ENCODE results near the gene RAB6A. TPM values are rescaled to one million over a fixed set of nuclear protein-coding genes. Genes with fewer than 3 reads are reported as not detected.
A peak's percentile ranks its signal among the peaks of the same experiment; 100 is the strongest.

The RAB6A gene
- total RNA-seq, 2 donors from 2014 or later, result 63.6 to 73.7 TPM

GRCh38 chr11:73671701-73672100, 89.2 kb downstream of the RAB6A start:
- no peak overlapping the region for H3K27ac Mint-ChIP-seq
- no peaks in the 10 kb centered on the region for H3K4me1 Mint-ChIP-seq (ENCODE audit: low read depth)
- no peak for DNase-seq
- no peaks in the 10 kb centered on the region for H3K27me3 Mint-ChIP-seq (ENCODE audit: low read depth)
- H3K9me3 Mint-ChIP-seq, result no peaks in the 10 kb centered on the region
- H3K4me3 Mint-ChIP-seq, result no peak overlapping the region
- ATAC-seq (replicated peaks in 1 of 2), result peak; percentile 11 to 17
- peaks cover 0 to 1% of the 10 kb centered on the region in 2 donors for H3K36me3 Mint-ChIP-seq (ENCODE audit: insufficient read depth in 2 of 2)

- no peak overlapping the region for H3K27ac Mint-ChIP-seq
- DNase-seq (no peak), ATAC-seq (replicated peaks in 1 of 2) (no peak)
- no peaks in the 10 kb centered on the region for H3K27me3 Mint-ChIP-seq (ENCODE audit: low read depth)
- H3K36me3 Mint-ChIP-seq (ENCODE audit: insufficient read depth in 2 of 2), result no peaks in the 10 kb centered on the region
- no peaks in the 10 kb centered on the region for H3K4me1 Mint-ChIP-seq (ENCODE audit: low read depth)
- no peak overlapping the region for H3K4me3 Mint-ChIP-seq
- H3K9me3 Mint-ChIP-seq, result no peaks in the 10 kb centered on the region
These were observed 90.1 kb downstream of the RAB6A start for GRCh38 chr11:73670808-73671207.

GRCh38 chr11:73667891-73668290, 93.0 kb downstream of the RAB6A start:
- no peak for ATAC-seq (replicated peaks in 1 of 2)
- H3K27ac Mint-ChIP-seq, result no peak overlapping the region
- H3K27me3 Mint-ChIP-seq (ENCODE audit: low read depth), result no peaks in the 10 kb centered on the region
- no peak overlapping the region for H3K4me3 Mint-ChIP-seq
- H3K9me3 Mint-ChIP-seq, result no peaks in the 10 kb centered on the region
- no peaks in the 10 kb centered on the region for H3K36me3 Mint-ChIP-seq (ENCODE audit: insufficient read depth in 2 of 2)
- no peaks in the 10 kb centered on the region for H3K4me1 Mint-ChIP-seq (ENCODE audit: low read depth)
- DNase-seq, result no peak

GRCh38 chr11:73664877-73665276, 96.0 kb downstream of the RAB6A start:
- H3K4me3 Mint-ChIP-seq, result no peak overlapping the region
- ATAC-seq (replicated peaks in 1 of 2) (no peak), DNase-seq (no peak)
- no peaks in the 10 kb centered on the region for H3K9me3 Mint-ChIP-seq
- H3K27me3 Mint-ChIP-seq (ENCODE audit: low read depth), result no peaks in the 10 kb centered on the region
- H3K36me3 Mint-ChIP-seq (ENCODE audit: insufficient read depth in 2 of 2), result no peaks in the 10 kb centered on the region
- H3K27ac Mint-ChIP-seq, result no peak overlapping the region
- no peaks in the 10 kb centered on the region for H3K4me1 Mint-ChIP-seq (ENCODE audit: low read depth)

GRCh38 chr11:73663604-73664495, 97.0 kb downstream of the RAB6A start:
- no peak overlapping the region for H3K27ac Mint-ChIP-seq
- no peaks in the 10 kb centered on the region for H3K9me3 Mint-ChIP-seq
- DNase-seq (no peak), ATAC-seq (replicated peaks in 1 of 2) (no peak)
- no peaks in the 10 kb centered on the region for H3K4me1 Mint-ChIP-seq (ENCODE audit: low read depth)
- H3K4me3 Mint-ChIP-seq, result no peak overlapping the region
- no peaks in the 10 kb centered on the region for H3K36me3 Mint-ChIP-seq (ENCODE audit: insufficient read depth in 2 of 2)
- no peaks in the 10 kb centered on the region for H3K27me3 Mint-ChIP-seq (ENCODE audit: low read depth)

- Mint-ChIP-seq H3K27ac (no peak overlapping the region), H3K4me3 (no peak overlapping the region), H3K27me3 (ENCODE audit: low read depth) (no peaks in the 10 kb centered on the region), H3K36me3 (ENCODE audit: insufficient read depth in 2 of 2) (no peaks in the 10 kb centered on the region), H3K4me1 (ENCODE audit: low read depth) (no peaks in the 10 kb centered on the region), H3K9me3 (no peaks in the 10 kb centered on the region)
- DNase-seq (no peak), ATAC-seq (replicated peaks in 1 of 2) (no peak)
These were observed 98.3 kb downstream of the RAB6A start for GRCh38 chr11:73662445-73663157.

- Mint-ChIP-seq H3K27ac (no peak overlapping the region), H3K36me3 (ENCODE audit: insufficient read depth in 2 of 2) (no peaks in the 10 kb centered on the region), H3K27me3 (ENCODE audit: low read depth) (no peaks in the 10 kb centered on the region), H3K4me3 (peak overlapping the region; percentile 41 to 64), H3K9me3 (no peaks in the 10 kb centered on the region), H3K4me1 (ENCODE audit: low read depth) (no peaks in the 10 kb centered on the region)
- ATAC-seq (replicated peaks in 1 of 2) (peak; percentile 90 to 93), DNase-seq (peak; percentile 86 to 89)
These were observed 99.7 kb downstream of the RAB6A start for GRCh38 chr11:73661035-73661628.

- H3K9me3 Mint-ChIP-seq, result no peaks in the 10 kb centered on the region
- no peak for DNase-seq
- H3K36me3 Mint-ChIP-seq (ENCODE audit: insufficient read depth in 2 of 2), result no peaks in the 10 kb centered on the region
- no peak overlapping the region for H3K27ac Mint-ChIP-seq
- no peaks in the 10 kb centered on the region for H3K4me1 Mint-ChIP-seq (ENCODE audit: low read depth)
- peak overlapping the region in 1 of 2 donors; percentile 64 for H3K4me3 Mint-ChIP-seq
- no peaks in the 10 kb centered on the region for H3K27me3 Mint-ChIP-seq (ENCODE audit: low read depth)
- peak in 1 of 2 donors; percentile 36 for ATAC-seq (replicated peaks in 1 of 2)
These were observed 100.3 kb downstream of the RAB6A start for GRCh38 chr11:73660497-73661034.

GRCh38 chr11:73659961-73660360, 100.9 kb downstream of the RAB6A start:
- H3K36me3 Mint-ChIP-seq (ENCODE audit: insufficient read depth in 2 of 2), result no peaks in the 10 kb centered on the region
- H3K27ac Mint-ChIP-seq, result no peak overlapping the region
- H3K4me3 Mint-ChIP-seq, result no peak overlapping the region

GRCh38 chr11:73656985-73657384, 103.9 kb downstream of the RAB6A start:
- no peak overlapping the region for H3K4me3 Mint-ChIP-seq
- no peaks in the 10 kb centered on the region for H3K9me3 Mint-ChIP-seq
- ATAC-seq (replicated peaks in 1 of 2) (no peak), DNase-seq (no peak)
- no peaks in the 10 kb centered on the region for H3K4me1 Mint-ChIP-seq (ENCODE audit: low read depth)
- H3K36me3 Mint-ChIP-seq (ENCODE audit: insufficient read depth in 2 of 2), result no peaks in the 10 kb centered on the region
- H3K27me3 Mint-ChIP-seq (ENCODE audit: low read depth), result no peaks in the 10 kb centered on the region
- no peak overlapping the region for H3K27ac Mint-ChIP-seq

More at GRCh38 chr11:73659961-73660360, 100.9 kb downstream of the RAB6A start:
- ATAC-seq (replicated peaks in 1 of 2) (no peak), DNase-seq (no peak)
- H3K4me1 Mint-ChIP-seq (ENCODE audit: low read depth), result no peaks in the 10 kb centered on the region
- H3K9me3 Mint-ChIP-seq, result no peaks in the 10 kb centered on the region
- no peaks in the 10 kb centered on the region for H3K27me3 Mint-ChIP-seq (ENCODE audit: low read depth)

GRCh38 chr11:73655686-73656085, 105.2 kb downstream of the RAB6A start:
- H3K4me1 Mint-ChIP-seq (ENCODE audit: low read depth), result no peaks in the 10 kb centered on the region
- no peak for DNase-seq
- peak in 1 of 2 donors; percentile 6 for ATAC-seq (replicated peaks in 1 of 2)
- H3K4me3 Mint-ChIP-seq, result no peak overlapping the region
- no peaks in the 10 kb centered on the region for H3K36me3 Mint-ChIP-seq (ENCODE audit: insufficient read depth in 2 of 2)
- no peak overlapping the region for H3K27ac Mint-ChIP-seq
- H3K27me3 Mint-ChIP-seq (ENCODE audit: low read depth), result no peaks in the 10 kb centered on the region
- no peaks in the 10 kb centered on the region for H3K9me3 Mint-ChIP-seq

- Mint-ChIP-seq H3K4me1 (ENCODE audit: low read depth) (no peaks in the 10 kb centered on the region), H3K27me3 (ENCODE audit: low read depth) (no peaks in the 10 kb centered on the region), H3K36me3 (ENCODE audit: insufficient read depth in 2 of 2) (no peaks in the 10 kb centered on the region), H3K9me3 (no peaks in the 10 kb centered on the region), H3K4me3 (no peak overlapping the region), H3K27ac (no peak overlapping the region)
- DNase-seq, result no peak
- no peak for ATAC-seq (replicated peaks in 1 of 2)
These were observed 106.3 kb downstream of the RAB6A start for GRCh38 chr11:73654482-73655021.

- Mint-ChIP-seq H3K36me3 (ENCODE audit: insufficient read depth in 2 of 2) (no peaks in the 10 kb centered on the region), H3K27me3 (ENCODE audit: low read depth) (no peaks in the 10 kb centered on the region), H3K4me3 (no peak overlapping the region), H3K27ac (no peak overlapping the region), H3K9me3 (no peaks in the 10 kb centered on the region), H3K4me1 (ENCODE audit: low read depth) (no peaks in the 10 kb centered on the region)
- ATAC-seq (replicated peaks in 1 of 2) (no peak), DNase-seq (no peak)
These were observed 106.9 kb downstream of the RAB6A start for GRCh38 chr11:73653996-73654395.
